HCT116 (cell line): Measurements from ENCODE around the gene NUDT14. TPM values are rescaled to one million over a fixed set of nuclear protein-coding genes. Genes with fewer than 3 reads are reported as not detected.

Source experiments
- ATAC-seq: fragments of 200-7000 bp; cut with Tn5 transposase; 2 replicates; pipeline ENCODE4 v1.9.1; 2020; ENCODE audit warnings: mild to moderate bottlenecking, moderate library complexity
- BruUV-seq: library from RNA; stranded (reverse); fragments of 400-500 nt; replicated peaks from 2 replicates; lab custom pipeline; 2021; lab: Mats Ljungman, UMichigan
- CTCF ChIA-PET: fragments of 300-600 bp; sonication (Branson Sonifier 250); formaldehyde crosslinking; loops from one replicate; lab custom pipeline; 2021; ENCODE audit warnings: antibody characterized with exemption; lab: Charles Lee
- POLR2A ChIA-PET: fragments of 300-600, 350-600 bp; sonication (Branson Sonifier 250); formaldehyde crosslinking; loops from one replicate; lab custom pipeline; 2021; ENCODE audit warnings: antibody characterized with exemption; lab: Charles Lee
- RAD21 ChIA-PET, 2 experiments: fragments of 300-600 bp; sonication (Branson Sonifier 250); formaldehyde crosslinking; loops; one replicate each; lab custom pipeline; 2023; ENCODE audit warnings: low total read pairs in 2 of 2; ENCODE audit not compliant: uncharacterized antibody in 2 of 2, unreplicated experiment in 2 of 2, low non-redundant PET in 1 of 2; lab: Charles Lee
- DNase-seq: peaks from one replicate; pipeline ENCODE4 v3.0.0-alpha.2; 2010; ENCODE audit warnings: low read depth, low spot score
- H2AFZ ChIP-seq: fragments of 200-600 bp; shearing (Covaris generic), sonication (generic); 2 replicates; pipeline ENCODE4 v1.6.1; 2017; ENCODE audit warnings: low read depth, mixed run types, mixed read lengths, antibody characterized with exemption, low read length; ENCODE audit not compliant: poor library complexity, severe bottlenecking
- H3K27ac ChIP-seq: 2 replicates; pipeline ENCODE4 v1.5.1; 2012; ENCODE audit warnings: low read depth, low read length
- H3K27me3 ChIP-seq: fragments of 200-600 bp; sonication (generic); 2 replicates; pipeline ENCODE4 v1.6.1; 2016; ENCODE audit warnings: mixed run types, low read length, mixed read lengths; ENCODE audit not compliant: insufficient read depth
- H3K36me3 ChIP-seq, 2 experiments: fragments of 200-500 bp in 1 of 2; fragments of 200-600 bp in 1 of 2; sonication (Bioruptor generic) in 1 of 2; sonication (generic) in 1 of 2; 2 replicates each; pipeline versions ENCODE4 v1.5.1 to v1.6.1; 2014 to 2016; ENCODE audit warnings: low read length in 2 of 2, inconsistent platforms in 1 of 2, mixed read lengths in 1 of 2, mixed run types in 1 of 2; ENCODE audit not compliant: insufficient read depth in 2 of 2, control insufficient read depth in 1 of 2
- H3K4me1 ChIP-seq, 2 experiments: fragments of 200-600 bp in 1 of 2; sonication (generic) in 1 of 2; 2 replicates each; pipeline versions ENCODE4 v1.5.1 to v1.6.1; 2012 to 2017; ENCODE audit warnings: low read length in 2 of 2, inconsistent platforms in 1 of 2, mild to moderate bottlenecking in 1 of 2, mixed read lengths in 1 of 2, mixed run types in 1 of 2, moderate library complexity in 1 of 2; ENCODE audit not compliant: insufficient read depth in 2 of 2, control insufficient read depth in 1 of 2
- H3K4me2 ChIP-seq: fragments of 200-600 bp; sonication (generic); 2 replicates; pipeline ENCODE4 v1.6.1; 2017; ENCODE audit warnings: mixed run types, low read length, mixed read lengths
- H3K4me3 ChIP-seq, 2 experiments: fragments of 200-600 bp in 1 of 2; sonication (generic) in 1 of 2; replicated peaks in 1 of 2; 2 replicates each; pipeline ENCODE4 v1.5.1; 2011 to 2016; ENCODE audit warnings: low read length in 2 of 2, control low read depth in 1 of 2, low read depth in 1 of 2, mild to moderate bottlenecking in 1 of 2, mixed read lengths in 1 of 2, mixed run types in 1 of 2
- H3K79me2 ChIP-seq: fragments of 200-600 bp; sonication (generic); 2 replicates; pipeline ENCODE4 v1.6.1; 2017; ENCODE audit warnings: mild to moderate bottlenecking, mixed run types, low read length, moderate library complexity, mixed read lengths; ENCODE audit not compliant: insufficient read depth
- H3K9ac ChIP-seq: fragments of 200-600 bp; sonication (generic); 2 replicates; pipeline ENCODE4 v1.6.1; 2016; ENCODE audit warnings: low read length, mixed read lengths
- H3K9me2 ChIP-seq: fragments of 200-600 bp; sonication (generic), shearing (Covaris generic); 2 replicates; pipeline ENCODE4 v1.6.1; 2017; ENCODE audit warnings: mixed run types, mild to moderate bottlenecking, moderate library complexity; ENCODE audit not compliant: insufficient read depth
- H3K9me3 ChIP-seq, 2 experiments: fragments of 200-500 bp in 1 of 2; fragments of 200-600 bp in 1 of 2; sonication (Bioruptor generic) in 1 of 2; sonication (generic) in 1 of 2; 2 replicates each; pipeline ENCODE4 v1.6.1; 2014 to 2017; ENCODE audit warnings: low read length in 2 of 2, mixed read lengths in 2 of 2, inconsistent platforms in 1 of 2, low read depth in 1 of 2, mild to moderate bottlenecking in 1 of 2, mixed run types in 1 of 2, moderate library complexity in 1 of 2; ENCODE audit not compliant: control insufficient read depth in 1 of 2, insufficient read depth in 1 of 2
- H4K20me1 ChIP-seq: fragments of 200-600 bp; sonication (generic), shearing (Covaris generic); 2 replicates; pipeline ENCODE4 v1.6.1; 2017; ENCODE audit warnings: mixed run types, mild to moderate bottlenecking, moderate library complexity; ENCODE audit not compliant: insufficient read depth
- CBX3 ChIP-seq: IDR thresholded peaks from 2 replicates; pipeline ENCODE4 v1.6.1; 2012; ENCODE audit warnings: low read depth
- EGR1 ChIP-seq: IDR thresholded peaks from 2 replicates; pipeline ENCODE4 v1.6.1; 2012; ENCODE audit warnings: low read depth
- ELF1 ChIP-seq: IDR thresholded peaks from 2 replicates; pipeline ENCODE4 v1.6.1; 2012; ENCODE audit warnings: low read depth, borderline replicate concordance
- EZH2 ChIP-seq: fragments of 200-600 bp; sonication (generic); IDR thresholded peaks from 2 replicates; pipeline ENCODE4 v1.6.1; 2017; ENCODE audit warnings: antibody characterized with exemption, mixed run types
- EZH2phosphoT487 ChIP-seq: fragments of 200-600 bp; IDR thresholded peaks from 2 replicates; pipeline ENCODE4 v1.6.1; 2018; ENCODE audit warnings: antibody characterized with exemption, borderline replicate concordance
- MAX ChIP-seq: IDR thresholded peaks from 2 replicates; pipeline ENCODE4 v1.6.1; 2012
- POLR2AphosphoS5 ChIP-seq: IDR thresholded peaks from 2 replicates; pipeline ENCODE4 v1.6.1; 2011; ENCODE audit warnings: mild to moderate bottlenecking, low read depth, low read length, moderate library complexity
- REST ChIP-seq: IDR thresholded peaks from 2 replicates; pipeline ENCODE4 v1.6.1; 2012; ENCODE audit warnings: low read depth
- SIN3A ChIP-seq: IDR thresholded peaks from 2 replicates; pipeline ENCODE4 v1.6.1; 2012; ENCODE audit warnings: low read depth
- SRF ChIP-seq: IDR thresholded peaks from 2 replicates; pipeline ENCODE4 v1.6.1; 2012; ENCODE audit warnings: low read depth
- YY1 ChIP-seq: IDR thresholded peaks from 2 replicates; pipeline ENCODE4 v1.6.1; 2011; ENCODE audit warnings: low read length, low read depth, moderate library complexity, mild to moderate bottlenecking; ENCODE audit not compliant: insufficient replicate concordance; ENCODE audit errors: extremely low read depth
- ZFX ChIP-seq: fragments of 450-650 bp; IDR thresholded peaks from 2 replicates; pipeline ENCODE4 v1.6.1; 2017
- intact Hi-C: fragments of 100-400 bp; cut with micrococcal nuclease; formaldehyde crosslinking; loops from 2 replicates; pipeline ENCODE4 v1.10.0; 2022
- total RNA-seq: library from RNA; stranded (reverse); gene quantifications from one replicate; pipeline ENCODE4 v1.2.1, GENCODE V29; 2021; ENCODE audit not compliant: unreplicated experiment
- TF ChIP-seq, protein P1 (sequence below): IDR thresholded peaks from 2 replicates; pipeline ENCODE4 v1.6.1; 2011; ENCODE audit warnings: mild to moderate bottlenecking, low read length, moderate library complexity; ENCODE audit not compliant: insufficient replicate concordance; ENCODE audit errors: extremely low read depth

NUDT14 gene
- total RNA-seq, 1 experiment from 2014 or later = 56.1 TPM

GRCh38 chr14:105211086-105211757 lies 30.1 kb upstream of the NUDT14 start:
- ATAC-seq = no peak
- Histone ChIP-seq H2AFZ (no peak overlapping the region), H3K4me1 (peaks cover 3 to 4% of the 10 kb centered on the region in 2 experiments; a peak in 2 of 4 replicates), H3K9me3 (no peaks in the 10 kb centered on the region), H3K36me3 (no peaks in the 10 kb centered on the region), H3K27ac (no peak overlapping the region), H3K9ac (no peak overlapping the region), H3K9me2 (no peaks in the 10 kb centered on the region), H4K20me1 (no peaks in the 10 kb centered on the region), H3K79me2 (no peaks in the 10 kb centered on the region), H3K27me3 (no peaks in the 10 kb centered on the region), H3K4me3 (no peak overlapping the region), H3K4me2 (no peak overlapping the region)
- intact Hi-C loops = no loop called here
- no peak for TF ChIP-seq EGR1
- no peak for TF ChIP-seq SIN3A
- no peak for TF ChIP-seq CBX3
- no peak for TF ChIP-seq EZH2phosphoT487
- no peak for TF ChIP-seq YY1
- no peak for TF ChIP-seq POLR2AphosphoS5
- no peak for TF ChIP-seq MAX
- TF ChIP-seq EZH2 = no peak
- TF ChIP-seq ELF1 = no peak
- TF ChIP-seq, protein P1, sequence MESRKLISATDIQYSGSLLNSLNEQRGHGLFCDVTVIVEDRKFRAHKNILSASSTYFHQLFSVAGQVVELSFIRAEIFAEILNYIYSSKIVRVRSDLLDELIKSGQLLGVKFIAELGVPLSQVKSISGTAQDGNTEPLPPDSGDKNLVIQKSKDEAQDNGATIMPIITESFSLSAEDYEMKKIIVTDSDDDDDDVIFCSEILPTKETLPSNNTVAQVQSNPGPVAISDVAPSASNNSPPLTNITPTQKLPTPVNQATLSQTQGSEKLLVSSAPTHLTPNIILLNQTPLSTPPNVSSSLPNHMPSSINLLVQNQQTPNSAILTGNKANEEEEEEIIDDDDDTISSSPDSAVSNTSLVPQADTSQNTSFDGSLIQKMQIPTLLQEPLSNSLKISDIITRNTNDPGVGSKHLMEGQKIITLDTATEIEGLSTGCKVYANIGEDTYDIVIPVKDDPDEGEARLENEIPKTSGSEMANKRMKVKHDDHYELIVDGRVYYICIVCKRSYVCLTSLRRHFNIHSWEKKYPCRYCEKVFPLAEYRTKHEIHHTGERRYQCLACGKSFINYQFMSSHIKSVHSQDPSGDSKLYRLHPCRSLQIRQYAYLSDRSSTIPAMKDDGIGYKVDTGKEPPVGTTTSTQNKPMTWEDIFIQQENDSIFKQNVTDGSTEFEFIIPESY = no peak
- TF ChIP-seq REST = no peak
- TF ChIP-seq SRF = no peak
- no peak for TF ChIP-seq ZFX
- BruUV-seq = no TSS peak
- no peak for DNase-seq
- ChIA-PET CTCF (no interaction called here), POLR2A (no interaction called here), RAD21 (no interaction called here)
